GF-D8 (cell line): Measurements from ENCODE around the gene TSPAN16.

Source experiments
- DNase-seq: peaks from one replicate; lab custom pipeline; 2025; lab: John Stamatoyannopoulos, UW

Gene TSPAN16

DNA sequence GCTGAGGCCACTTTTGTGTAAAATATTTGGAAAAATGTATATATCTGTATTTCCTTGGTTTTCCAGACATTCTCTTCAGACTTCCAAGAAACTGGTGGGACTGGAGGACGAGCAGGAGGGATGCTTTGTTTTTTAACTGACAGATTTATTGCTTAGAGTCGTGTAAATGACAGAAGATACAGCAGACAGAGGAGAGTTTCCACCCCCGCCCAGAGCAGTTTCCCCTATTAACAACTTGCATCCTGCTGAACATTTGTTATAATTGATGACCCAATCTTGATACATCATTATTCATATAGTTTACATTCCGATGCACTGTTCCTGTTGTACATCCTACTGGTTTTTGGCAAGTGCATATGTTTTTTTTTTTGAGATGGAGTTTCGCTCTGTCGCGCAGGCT lies 26.6 kb upstream of the TSPAN16 start:
- DNase-seq = no peak

DNA sequence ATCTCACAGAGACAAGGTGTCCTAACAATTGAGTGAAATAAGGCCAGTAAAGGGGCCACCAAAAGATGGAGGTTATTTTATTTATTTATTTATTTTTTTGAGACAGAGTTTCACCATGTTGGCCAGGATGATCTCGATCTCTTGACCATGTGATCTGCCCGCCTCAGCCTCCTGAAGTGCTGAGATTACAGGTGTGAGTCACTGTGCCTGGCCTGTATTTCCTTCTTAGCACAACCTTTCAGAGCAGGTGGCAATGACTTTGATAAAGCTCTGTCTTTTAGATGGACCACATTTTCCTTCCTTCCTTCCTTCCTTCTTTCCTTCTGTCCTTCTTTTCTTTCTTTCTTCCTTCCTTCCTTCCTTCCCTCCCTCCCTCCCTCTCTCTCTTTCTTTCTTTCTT lies 22.7 kb upstream of the TSPAN16 start:
- DNase-seq = no peak

DNA sequence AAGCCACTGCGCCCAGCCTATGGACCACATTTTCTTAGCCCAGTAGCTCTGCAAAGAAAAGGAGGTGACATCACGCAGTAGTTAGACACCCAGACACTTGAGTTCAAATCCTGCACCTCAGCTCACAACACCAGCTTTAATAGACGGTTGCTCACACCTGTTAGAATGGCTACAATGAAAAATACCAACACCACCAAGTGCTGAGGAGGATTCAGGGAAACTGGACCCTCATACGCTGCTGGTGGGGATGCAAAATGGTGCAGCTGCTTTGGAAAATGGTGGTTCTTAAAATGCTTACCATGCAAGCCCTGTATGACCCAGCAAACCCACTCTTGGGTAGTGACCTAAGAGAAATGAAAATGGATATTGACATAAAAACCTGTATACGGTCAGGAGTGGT lies 22.0 kb upstream of the TSPAN16 start:
- DNase-seq = no peak

DNA sequence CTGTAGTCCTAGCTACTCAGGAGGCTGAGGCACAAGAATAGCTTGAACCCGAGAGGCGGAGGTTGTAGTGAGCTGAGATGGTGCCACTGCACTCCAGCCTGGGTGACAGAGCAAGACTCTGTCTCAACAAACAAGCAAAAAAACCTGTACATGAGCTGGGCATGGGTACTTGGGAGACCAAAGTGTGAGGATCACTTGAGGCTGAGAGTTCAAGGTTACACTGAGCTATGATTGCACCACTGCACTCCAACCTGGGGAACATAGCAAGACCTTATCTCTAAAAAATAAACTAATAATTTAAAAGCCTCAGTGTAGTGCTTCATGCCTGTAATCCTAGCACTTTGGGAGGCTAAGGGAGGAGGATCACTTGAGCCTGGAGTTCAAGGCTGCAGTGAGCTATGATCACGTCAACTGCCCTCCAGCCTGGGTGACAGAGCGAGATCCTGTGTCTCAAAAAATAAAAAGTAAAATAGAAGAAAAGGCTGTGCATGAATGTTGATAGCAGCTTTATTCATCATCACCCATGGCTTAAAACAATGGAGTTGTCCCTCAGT lies 21.4 kb upstream of the TSPAN16 start:
- DNase-seq = no peak

DNA sequence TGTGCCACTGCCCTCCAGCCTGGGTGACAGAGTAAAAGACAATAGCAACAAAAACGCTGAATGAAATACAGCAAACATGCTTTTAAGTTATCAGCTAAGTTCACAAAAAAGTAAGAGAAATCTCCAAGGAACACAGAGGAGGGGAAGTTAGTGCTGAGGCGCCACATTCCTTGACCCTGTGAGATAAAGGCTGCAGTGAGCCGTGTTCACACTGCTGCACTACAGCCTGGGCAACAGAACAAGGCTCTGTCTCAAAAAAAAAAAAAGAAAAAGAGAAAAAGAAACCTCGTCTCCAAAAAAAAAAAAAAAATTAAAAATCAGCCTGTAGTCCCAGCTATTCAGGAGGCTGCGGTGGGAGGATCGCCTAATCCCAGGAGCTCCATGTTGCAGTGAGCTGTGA lies 17.3 kb upstream of the TSPAN16 start:
- DNase-seq = no peak

DNA sequence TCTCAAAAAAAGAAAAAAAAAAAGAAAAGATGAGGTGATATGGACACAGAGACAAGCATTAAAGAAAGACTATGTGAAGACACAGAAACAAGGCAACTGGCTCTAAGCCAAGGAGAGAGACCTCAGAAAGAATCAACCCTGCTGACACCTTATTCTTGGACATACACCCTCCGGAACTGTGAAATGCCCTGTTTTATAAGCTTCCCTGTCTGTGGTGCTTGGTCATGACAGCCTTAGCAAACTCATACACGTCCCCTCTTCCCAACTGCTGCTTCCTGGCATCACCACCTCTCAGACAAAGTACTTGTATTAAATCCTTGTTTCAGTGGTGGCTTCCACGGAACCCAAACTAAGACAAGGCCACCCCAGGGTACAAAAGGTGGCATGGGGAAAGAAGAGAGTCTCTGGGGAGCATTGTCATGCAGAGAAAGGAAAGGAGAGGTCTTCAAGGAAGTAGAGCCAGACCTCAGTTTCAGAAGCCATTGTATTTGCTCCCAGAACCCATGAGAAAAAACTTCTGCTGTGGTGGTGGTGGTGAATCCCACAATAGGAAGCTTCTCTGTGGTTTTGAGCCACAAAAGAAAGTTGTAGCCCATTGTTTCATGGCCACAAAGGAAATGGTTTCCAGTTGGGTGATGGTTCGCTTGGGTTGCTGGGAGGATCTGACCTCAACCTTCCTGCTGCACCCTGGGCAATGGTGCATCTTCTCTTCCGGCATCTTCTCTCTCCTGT lies 16.3 kb upstream of the TSPAN16 start:
- DNase-seq = peak; percentile 91

DNA sequence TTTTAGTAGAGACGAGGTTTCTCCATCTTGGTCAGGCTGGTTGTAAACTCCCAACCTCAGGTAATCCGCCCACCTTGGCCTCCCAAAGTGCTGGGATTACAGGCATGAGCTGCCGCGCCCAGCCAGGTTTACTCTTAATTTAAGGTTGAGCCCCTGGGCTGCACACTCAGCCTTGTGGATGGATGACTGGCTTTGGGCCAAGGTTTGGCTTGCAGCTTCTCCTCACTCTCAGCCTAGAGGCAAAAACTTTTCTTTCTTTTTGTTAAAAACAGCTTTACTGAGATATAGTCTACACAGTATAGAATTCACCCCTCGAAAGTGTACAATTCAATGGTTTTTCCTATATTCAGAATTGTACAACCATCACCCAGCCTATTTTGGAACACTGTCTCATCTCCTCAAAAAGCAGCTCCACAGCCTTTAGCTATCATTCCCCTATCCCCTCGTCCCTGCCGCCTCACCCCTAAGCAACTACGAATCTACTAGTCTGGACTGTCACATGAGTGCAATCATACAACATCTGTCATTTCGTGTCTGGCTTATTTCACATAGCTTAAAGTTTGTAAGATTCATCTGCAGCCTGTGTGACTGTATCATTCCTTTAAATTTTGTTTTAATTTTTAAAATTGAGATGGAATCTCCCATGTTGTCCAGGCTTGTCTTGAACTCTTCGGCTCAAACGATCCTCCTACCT lies 14.5 kb upstream of the TSPAN16 start:
- DNase-seq = no peak

DNA sequence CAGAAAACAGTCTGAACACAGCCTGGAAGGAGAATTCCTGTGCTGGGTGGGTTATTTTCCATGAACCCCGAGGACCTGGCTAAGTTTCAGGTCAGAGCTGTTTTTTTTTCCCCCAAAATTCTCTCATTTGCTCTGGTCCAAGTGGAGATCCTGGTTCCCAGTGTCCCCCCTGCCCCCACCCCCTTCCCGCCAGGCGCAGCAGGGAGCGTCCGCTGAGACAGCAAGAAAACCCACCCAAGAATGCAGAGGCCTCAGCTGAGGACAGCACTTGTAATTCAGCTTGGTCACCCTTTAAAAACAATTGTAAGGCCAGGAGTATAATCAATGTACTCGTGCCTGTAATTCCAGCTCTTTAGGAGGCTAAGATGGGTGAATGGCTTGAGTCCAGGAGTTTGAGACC lies 11.4 kb upstream of the TSPAN16 start:
- no peak for DNase-seq

DNA sequence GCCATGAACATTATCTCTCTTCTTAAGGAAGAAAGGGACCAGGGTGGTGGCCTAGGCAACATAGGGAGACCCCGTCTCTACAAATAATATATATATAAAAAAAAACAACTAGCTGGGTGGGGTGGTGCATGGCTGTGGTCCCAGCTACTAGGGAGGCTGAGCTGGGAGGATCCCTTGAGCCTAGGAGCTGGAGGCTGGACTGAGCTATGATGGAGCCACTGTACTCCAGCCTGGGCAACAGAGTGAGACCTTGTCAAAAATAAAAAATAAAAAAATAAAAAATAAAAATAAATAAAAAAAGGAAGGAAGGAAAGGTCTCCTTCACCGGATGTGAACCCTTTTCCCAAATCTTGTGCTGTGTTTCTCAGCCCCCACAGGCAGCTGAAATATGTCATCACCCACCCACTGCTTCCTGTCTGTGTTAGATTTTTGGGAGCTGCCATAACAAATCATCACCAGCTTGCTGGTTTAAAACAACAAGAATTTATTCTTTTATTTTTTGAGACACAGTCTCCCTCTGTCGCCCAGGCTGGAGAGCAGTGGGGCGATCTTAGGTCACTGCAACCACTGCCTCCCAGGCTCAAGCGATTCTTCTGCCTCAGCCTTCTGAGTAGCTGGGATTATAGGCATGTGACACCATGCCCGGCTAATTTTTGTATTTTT lies 9.5 kb upstream of the TSPAN16 start:
- DNase-seq = no peak

DNA sequence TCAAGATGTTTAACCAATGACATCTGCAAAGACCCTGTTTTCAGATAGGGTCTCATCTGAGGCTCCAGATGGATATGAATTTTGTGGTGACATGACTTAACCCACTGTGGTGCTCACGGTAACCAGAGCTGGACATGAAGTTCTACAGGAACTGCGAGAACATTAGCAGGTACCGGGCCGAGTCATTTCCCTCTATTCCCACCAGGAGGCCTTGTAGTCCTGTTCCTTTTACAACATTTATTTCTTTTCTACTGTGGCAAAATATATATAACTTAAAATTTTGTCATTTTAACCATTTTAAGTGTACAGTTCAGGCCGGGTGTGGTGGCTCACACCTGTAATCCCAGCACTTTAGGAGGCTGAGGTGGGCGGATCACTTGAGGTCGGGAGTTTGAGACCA lies 7.6 kb upstream of the TSPAN16 start:
- DNase-seq = no peak

DNA sequence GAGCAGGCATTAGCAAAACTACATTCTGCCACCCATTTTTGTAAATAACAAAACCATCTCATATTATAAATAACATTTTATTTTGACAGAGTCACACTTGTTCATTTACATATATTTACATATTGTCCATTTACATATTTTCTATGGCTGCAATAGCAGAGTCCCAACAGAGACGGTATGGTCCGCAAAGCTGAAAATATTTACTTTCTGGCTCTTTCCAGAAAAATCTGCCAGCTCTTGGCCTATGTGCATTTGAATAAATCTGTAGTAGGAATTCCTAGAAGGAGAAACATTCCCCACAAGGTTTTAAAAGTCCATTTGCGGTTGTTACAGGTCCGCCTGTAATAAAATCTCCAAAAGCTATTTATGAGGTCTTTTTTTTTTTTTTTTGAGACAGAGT lies 5.7 kb upstream of the TSPAN16 start:
- DNase-seq = no peak

DNA sequence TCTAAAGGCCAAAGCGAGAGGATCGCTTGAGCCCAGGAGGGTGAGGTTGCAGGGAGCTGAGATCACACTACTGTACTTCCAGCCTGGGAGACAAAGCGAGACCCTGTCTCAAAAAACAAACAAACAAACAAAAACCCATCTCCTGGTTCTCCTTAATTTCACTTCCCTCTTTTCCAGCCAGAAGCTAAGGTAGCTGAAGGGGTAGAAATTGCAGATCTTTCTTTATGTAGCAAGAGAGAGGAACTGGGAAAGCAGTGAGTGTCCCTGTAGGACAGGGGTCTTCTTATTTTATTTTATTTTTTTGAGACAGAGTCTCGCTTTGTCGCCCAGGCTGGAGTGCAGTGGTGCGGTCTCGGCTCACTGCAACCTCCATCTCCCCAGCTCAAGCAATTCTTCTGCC lies 4.5 kb upstream of the TSPAN16 start:
- DNase-seq = no peak

DNA sequence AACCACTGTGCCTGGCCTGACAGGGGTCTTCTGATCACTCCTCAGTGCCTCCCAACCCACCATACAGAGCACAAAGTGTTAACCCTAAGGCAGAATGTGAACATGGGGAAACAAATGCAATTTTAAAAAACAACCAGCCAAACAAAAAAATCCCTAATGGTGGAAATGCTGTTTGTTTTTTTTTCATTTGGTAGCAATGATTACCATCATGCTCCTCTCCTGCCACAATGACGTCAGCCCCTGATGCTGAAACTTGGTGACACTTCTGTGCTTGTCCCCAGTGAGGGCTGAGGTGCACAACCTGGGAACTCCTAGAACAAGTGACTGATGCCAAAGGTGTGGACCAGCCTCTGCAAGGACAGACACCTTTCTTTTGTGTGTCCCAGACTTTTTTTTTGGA lies 4.0 kb upstream of the TSPAN16 start:
- no peak for DNase-seq

DNA sequence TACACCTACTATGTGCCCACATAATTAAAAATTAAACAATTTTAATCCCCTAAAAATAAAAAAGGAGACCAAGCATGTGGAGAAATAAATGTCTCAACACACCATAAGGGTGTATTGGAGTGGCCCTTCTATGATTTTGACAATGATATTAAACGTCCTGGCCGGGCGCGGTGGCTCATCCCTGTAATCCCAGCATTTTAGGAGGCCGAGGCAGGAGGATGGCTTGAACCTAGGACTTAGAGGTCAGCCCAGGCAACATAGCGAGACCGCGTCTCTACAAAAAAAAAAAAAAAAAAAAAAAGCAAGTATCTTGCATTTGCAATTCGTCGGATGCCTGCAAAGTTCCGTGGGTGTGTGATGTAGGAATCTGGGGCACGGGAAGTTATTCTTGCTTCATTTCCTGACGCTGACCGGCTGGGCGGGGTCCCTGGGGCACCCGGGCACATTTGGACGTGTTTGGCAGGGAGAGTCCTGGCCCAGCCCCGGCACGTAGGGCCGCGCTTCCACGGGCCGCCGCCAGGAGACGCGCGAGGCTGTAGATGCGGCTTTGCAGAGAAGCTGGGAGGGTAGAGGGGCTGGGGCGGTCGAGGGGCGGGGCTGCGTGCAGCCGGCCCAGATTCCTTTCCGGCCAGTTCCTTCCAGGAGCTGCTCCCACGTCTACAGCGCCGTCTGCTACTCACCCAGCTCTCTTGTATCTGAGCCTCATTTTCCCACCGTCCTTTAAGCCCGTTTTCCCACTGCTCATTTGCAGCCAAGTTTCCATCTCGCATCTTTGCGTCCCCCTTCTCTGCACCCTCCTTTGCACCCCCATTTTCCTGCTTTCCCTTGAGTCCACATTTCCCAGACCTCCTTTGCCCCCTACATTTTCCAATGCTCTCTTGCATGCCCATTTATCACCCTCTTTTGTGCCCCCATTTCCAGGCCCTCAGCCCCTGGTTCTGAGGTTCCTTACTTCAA lies 2.2 kb upstream of the TSPAN16 start:
- peak; percentile 93 for DNase-seq

DNA sequence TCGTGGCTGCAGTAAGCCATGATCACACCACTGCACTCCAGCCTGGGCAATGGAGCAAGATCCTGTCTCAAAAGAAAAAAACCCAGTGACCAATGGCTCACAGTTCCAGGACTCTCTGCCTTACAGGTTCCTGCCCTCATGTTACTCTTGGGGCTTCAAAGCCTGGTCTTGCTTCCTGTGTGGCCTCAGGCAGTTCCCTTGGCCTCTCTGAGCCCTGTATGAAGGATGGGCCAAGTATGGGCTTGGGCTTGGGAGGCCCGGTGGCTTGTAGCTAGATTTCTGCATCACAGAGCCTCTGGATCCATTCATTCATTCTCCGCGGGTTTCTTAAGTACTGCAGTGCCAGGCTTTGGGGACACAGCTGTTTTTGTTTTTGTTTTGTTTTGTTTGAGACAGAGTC lies 780 bp upstream of the TSPAN16 start:
- DNase-seq = no peak

DNA sequence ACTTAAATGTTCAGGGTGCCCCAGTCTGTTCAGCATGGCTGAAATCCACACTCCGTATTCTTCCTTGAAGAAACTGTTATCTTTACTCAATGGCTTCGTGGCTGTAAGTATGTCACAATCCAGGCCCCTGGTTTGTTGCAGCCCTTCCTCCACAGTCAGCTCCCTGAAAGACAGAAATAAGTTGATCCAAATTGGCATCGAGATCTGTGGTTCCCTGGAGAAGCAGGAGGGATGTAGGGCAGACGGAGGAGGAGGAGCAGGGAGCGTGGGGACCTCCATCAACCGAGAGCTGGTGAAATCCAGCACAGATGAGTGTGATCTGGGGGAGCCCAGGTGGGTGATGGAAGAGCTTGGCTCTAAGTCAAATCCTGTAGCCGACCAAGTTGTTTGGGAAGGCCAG lies 304 bp downstream of the TSPAN16 start:
- peak; percentile 52 for DNase-seq

DNA sequence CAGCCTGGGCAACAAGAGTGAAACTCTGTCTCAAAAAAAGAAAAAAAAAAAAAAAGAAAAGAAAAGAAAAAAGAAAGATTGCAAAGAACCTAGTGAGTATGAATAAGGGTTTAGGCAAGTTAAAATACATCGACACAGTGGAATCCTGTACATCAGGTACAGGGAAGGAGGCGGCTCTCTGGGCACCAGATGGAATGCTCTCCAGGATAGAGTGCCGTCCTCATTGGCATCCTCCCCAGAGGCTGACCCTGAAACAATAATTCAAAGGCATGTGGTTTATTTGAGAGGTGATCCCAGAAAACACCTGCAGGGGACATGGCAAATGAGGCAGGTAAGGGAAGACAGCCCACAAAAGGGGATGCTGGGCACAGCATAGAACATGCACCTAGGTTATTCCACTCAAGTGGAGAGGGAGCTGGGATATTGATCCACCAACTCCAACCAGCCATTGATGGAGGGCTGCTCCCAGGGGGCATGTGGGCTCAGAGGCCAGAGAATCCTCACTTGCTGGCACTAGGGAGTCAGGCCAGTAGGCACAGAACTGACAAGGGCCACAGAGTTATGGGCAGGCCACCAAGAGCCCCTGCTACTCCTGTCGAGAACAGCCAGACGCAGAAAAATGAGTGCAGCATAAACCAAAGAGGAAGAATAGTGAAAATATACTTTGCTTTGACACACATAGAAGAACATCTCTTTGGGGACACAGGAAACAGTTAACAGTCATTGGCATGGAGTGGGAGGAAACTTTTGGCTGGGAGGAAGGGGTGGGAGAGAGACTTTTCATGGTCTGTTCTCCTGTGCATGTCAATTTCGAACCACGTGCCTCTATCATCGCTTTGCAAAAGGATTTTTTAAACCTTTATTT lies 4.2 kb downstream of the TSPAN16 start:
- DNase-seq = no peak

DNA sequence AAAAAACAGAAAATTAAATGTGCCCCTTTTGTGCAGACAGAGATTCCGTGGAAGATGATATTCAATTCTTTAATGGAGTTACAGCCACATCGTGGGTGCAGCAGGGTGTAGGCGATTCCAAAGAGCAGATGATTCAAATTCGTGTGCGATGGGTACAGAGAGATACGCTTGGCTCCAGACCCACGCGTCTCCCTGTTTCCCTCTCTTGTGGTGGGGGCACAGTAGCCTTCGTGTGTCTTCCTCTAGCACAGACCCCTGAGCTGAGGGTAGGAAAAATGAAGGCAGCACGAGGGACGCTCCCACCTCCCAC lies 4.8 kb downstream of the TSPAN16 start:
- DNase-seq = no peak

DNA sequence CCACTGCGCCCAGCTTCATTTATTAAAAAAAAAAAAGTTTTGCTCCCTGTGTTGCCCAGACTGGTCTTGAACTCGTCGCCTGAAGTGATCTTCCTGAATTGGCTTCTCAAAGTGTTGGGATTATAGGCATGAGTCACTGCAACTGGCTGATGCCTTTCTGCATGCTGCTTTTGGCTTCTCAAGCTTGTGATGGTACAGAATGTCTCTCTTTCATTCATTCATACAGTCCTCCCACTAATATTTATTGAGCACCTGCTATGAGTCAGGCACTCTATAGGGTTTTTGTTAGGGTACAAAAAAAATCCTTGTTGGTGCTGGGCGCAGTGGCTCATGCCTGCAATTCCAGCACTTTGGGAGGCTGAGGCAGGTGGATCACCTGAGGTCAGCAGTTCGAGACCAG lies 9.0 kb downstream of the TSPAN16 start:
- DNase-seq = no peak

DNA sequence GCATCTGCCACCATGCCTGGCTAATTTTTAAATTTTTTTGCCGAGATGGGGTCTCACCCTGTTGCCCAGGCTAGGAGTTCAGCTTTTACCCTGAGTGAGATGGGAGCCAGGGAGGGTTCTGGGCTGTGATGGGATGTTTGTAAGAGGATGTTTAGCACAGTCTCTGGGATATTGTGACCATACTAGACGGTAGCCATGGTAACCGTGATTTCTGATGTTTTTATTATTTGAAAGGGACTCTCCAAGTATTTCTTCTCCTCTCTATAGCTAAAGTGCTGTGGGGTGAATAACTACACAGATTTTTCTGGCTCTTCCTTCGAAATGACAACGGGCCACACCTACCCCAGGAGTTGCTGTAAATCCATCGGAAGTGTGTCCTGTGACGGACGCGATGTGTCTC lies 10.4 kb downstream of the TSPAN16 start:
- DNase-seq = no peak
